Smooth muscle cell (in vitro differentiated cells): Measurements from ENCODE around the gene ELOVL1. TPM values are rescaled to one million over a fixed set of nuclear protein-coding genes. Genes with fewer than 3 reads are reported as not detected.

Experiments
- DNase-seq: peaks from one replicate; lab custom pipeline; 2025; ENCODE audit not compliant: unreplicated experiment; lab: John Stamatoyannopoulos, UW
- H2AFZ ChIP-seq: fragments of 200-600 bp; sonication (generic); 2 replicates; pipeline ENCODE4 v1.6.0; 2016; ENCODE audit warnings: antibody characterized with exemption, low read depth, mild to moderate bottlenecking
- H3F3A ChIP-seq: fragments of 200-600 bp; sonication (generic); 2 replicates; pipeline ENCODE4 v1.6.0; 2017; ENCODE audit warnings: antibody characterized with exemption, low read depth
- H3K27ac ChIP-seq: fragments of 200-600 bp; sonication (generic); 2 replicates; pipeline ENCODE4 v1.5.1; 2016; ENCODE audit warnings: low read depth, mild to moderate bottlenecking
- H3K27me3 ChIP-seq: fragments of 200-600 bp; sonication (generic); 2 replicates; pipeline ENCODE4 v1.6.1; 2016; ENCODE audit warnings: low read depth, mild to moderate bottlenecking
- H3K36me3 ChIP-seq: fragments of 200-600 bp; sonication (generic); 2 replicates; pipeline ENCODE4 v1.5.1; 2016; ENCODE audit warnings: low read depth
- H3K4me1 ChIP-seq: fragments of 200-600 bp; sonication (generic); 2 replicates; pipeline ENCODE4 v1.5.1; 2016; ENCODE audit warnings: low read depth
- H3K4me2 ChIP-seq: fragments of 200-600 bp; sonication (generic); 2 replicates; pipeline ENCODE4 v1.6.0; 2016; ENCODE audit warnings: mild to moderate bottlenecking
- H3K4me3 ChIP-seq: fragments of 200-600 bp; sonication (generic); 2 replicates; pipeline ENCODE4 v1.5.1; 2016; ENCODE audit warnings: mild to moderate bottlenecking
- H3K79me2 ChIP-seq: fragments of 200-600 bp; sonication (generic); 2 replicates; pipeline ENCODE4 v1.6.0; 2016; ENCODE audit warnings: low read depth, mild to moderate bottlenecking
- H3K9ac ChIP-seq: fragments of 200-600 bp; sonication (generic); 2 replicates; pipeline ENCODE4 v1.6.0; 2016; ENCODE audit warnings: low read depth
- H3K9me3 ChIP-seq: fragments of 200-600 bp; sonication (generic); replicated peaks from 2 replicates; pipeline ENCODE4 v1.5.1; 2016; ENCODE audit warnings: low read depth
- H4K20me1 ChIP-seq: fragments of 200-600 bp; sonication (generic); 2 replicates; pipeline ENCODE4 v1.6.0; 2016; ENCODE audit warnings: low read depth
- CTCF ChIP-seq: fragments of 200-600 bp; sonication (generic); IDR thresholded peaks from 2 replicates; pipeline ENCODE4 v1.5.1; 2017; ENCODE audit warnings: borderline replicate concordance, mild to moderate bottlenecking, antibody characterized with exemption; ENCODE audit not compliant: insufficient read depth, poor library complexity, severe bottlenecking
- WGBS: methylation state at CpG from one replicate; pipeline ENCODE4 v1.1.7; 2016; ENCODE audit warnings: low lambda C conversion rate; 5-methylcytosine and 5-hydroxymethylcytosine counted together
- polyA plus RNA-seq: library from polyadenylated mRNA; unstranded; fragments of >200 nt; fragmentation: Nextera tagmentation; extraction: Ambion mirVana; gene quantifications from 2 replicates; pipeline ENCODE4 v1.2.1, GENCODE V29; 2016
- total RNA-seq: library from RNA; depleted of rRNA; stranded (reverse); fragments of >200 nt; gene quantifications from 2 replicates; pipeline ENCODE4 v1.2.3, GENCODE V29; 2014

Gene ELOVL1
- total and polyA plus RNA-seq, 2 experiments from 2014 or later, result 101 to 109 TPM

- H3K9me3 ChIP-seq, result peaks cover 8% of the 10 kb centered on the region
- no peak for DNase-seq
- no peaks in the 10 kb centered on the region for H3K36me3 ChIP-seq
- WGBS, result 100% methylated on average over 1 of the region's 1 CpG
- no peak overlapping the region for H2AFZ ChIP-seq
- H3K4me1 ChIP-seq, result peaks cover 8% of the 10 kb centered on the region
- H3K9ac ChIP-seq, result no peak overlapping the region
- no peak overlapping the region for H3K4me2 ChIP-seq
- H3K27me3 ChIP-seq, result no peaks in the 10 kb centered on the region
- H3F3A ChIP-seq, result no peaks in the 10 kb centered on the region
- H3K79me2 ChIP-seq, result no peaks in the 10 kb centered on the region
- no peak for TF ChIP-seq CTCF
- no peak overlapping the region for H3K27ac ChIP-seq
- H4K20me1 ChIP-seq, result no peaks in the 10 kb centered on the region
- H3K4me3 ChIP-seq, result no peak overlapping the region
These were observed 40.1 kb downstream of the ELOVL1 start for GRCh38 chr1:43327549-43328292.

DNA sequence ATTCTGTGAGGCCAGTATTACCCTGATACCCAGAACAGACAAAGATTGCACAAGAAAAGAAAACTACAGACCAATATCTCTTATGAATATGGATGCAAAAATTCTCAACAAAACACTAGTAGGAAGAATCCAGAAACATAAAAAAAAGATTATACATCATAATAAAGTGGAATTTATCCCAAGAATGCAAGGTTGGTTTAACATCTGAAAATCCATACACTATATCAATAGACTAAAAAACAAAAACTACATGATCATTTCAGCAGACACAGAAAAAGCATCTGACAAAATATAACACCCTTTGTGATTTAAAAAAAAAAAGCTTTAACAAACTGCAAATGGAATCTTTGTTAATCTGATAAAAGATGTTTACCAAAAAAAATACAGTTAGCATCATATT is 42.4 kb downstream of the ELOVL1 start:
- Histone ChIP-seq H3F3A (no peaks in the 10 kb centered on the region), H4K20me1 (no peaks in the 10 kb centered on the region), H3K36me3 (no peaks in the 10 kb centered on the region), H3K4me2 (no peak overlapping the region), H3K4me3 (no peak overlapping the region), H3K27ac (no peak overlapping the region), H3K9me3 (peaks cover 8% of the 10 kb centered on the region), H2AFZ (no peak overlapping the region), H3K27me3 (no peaks in the 10 kb centered on the region), H3K4me1 (peaks cover 6% of the 10 kb centered on the region), H3K9ac (no peak overlapping the region), H3K79me2 (no peaks in the 10 kb centered on the region)
- no peak for TF ChIP-seq CTCF
- DNase-seq, result no peak

- Histone ChIP-seq H3K4me2 (no peak overlapping the region), H3K27ac (no peak overlapping the region), H3K9me3 (peaks cover 8% of the 10 kb centered on the region), H3F3A (no peaks in the 10 kb centered on the region), H2AFZ (no peak overlapping the region), H3K36me3 (no peaks in the 10 kb centered on the region), H3K4me1 (peaks cover under 1% of the 10 kb centered on the region), H4K20me1 (no peaks in the 10 kb centered on the region), H3K79me2 (no peaks in the 10 kb centered on the region), H3K9ac (no peak overlapping the region), H3K27me3 (no peaks in the 10 kb centered on the region), H3K4me3 (no peak overlapping the region)
- DNase-seq, result no peak
- WGBS, result 79% methylated on average over 1 of the region's 1 CpG
- no peak for TF ChIP-seq CTCF
These were observed 43.0 kb downstream of the ELOVL1 start for GRCh38 chr1:43324810-43325209.

DNA sequence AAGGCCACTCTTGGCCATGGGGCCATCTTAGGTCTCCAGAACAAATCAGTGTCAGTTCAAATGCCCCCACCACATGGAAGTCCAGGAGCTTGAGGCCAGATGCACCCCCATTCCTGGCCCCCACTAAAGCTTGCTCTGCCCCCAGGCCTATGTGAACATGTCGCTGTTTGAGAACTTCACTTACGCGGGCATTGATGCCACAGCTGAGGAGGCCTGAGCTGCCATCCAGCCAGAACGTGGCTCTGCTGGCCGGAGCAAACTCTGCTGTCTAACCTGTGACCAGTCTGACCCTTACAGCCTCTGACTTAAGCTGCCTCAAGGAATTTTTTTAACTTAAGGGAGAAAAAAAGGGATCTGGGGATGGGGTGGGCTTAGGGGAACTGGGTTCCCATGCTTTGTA is 45.3 kb downstream of the ELOVL1 start:
- Histone ChIP-seq H3K79me2 (no peaks in the 10 kb centered on the region), H3K9ac (no peak overlapping the region), H3K27me3 (no peaks in the 10 kb centered on the region), H2AFZ (no peak overlapping the region), H3K27ac (no peak overlapping the region), H4K20me1 (no peaks in the 10 kb centered on the region), H3K4me3 (no peak overlapping the region), H3K4me1 (no peaks in the 10 kb centered on the region), H3F3A (no peaks in the 10 kb centered on the region), H3K9me3 (peaks cover 8% of the 10 kb centered on the region), H3K4me2 (no peak overlapping the region), H3K36me3 (no peaks in the 10 kb centered on the region)
- DNase-seq, result no peak
- 90% methylated on average over 5 of the region's 5 CpGs for WGBS
- TF ChIP-seq CTCF, result no peak
